ENCODE data around the gene DDX53.

DNA sequence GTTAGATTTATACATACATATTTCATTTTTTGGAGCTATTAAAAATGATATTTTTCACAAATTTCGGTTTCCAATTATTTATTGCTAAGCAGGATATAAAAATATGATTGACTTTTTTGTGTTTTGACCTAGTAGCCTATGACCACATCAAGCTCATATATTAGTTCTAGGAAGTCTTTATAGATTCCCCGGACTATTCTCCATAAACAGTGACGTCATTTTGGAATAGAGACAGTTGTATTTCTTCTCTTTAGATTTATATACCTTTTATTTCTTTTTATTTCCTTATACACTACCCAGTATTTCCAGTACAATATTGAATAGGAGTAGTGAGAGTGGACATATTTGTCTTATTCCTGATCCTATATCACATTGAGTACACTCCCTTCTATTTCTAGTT lies 31.8 kb downstream of the DDX53 start:
- TF ChIP-seq CTCF (IDR thresholded peaks at IDR 0.05), result no peak
- no peak for TF ChIP-seq EZH2phosphoT487 (IDR thresholded peaks at IDR 0.05)
- TF ChIP-seq EZH2 (IDR thresholded peaks at IDR 0.05), result no peak

Measured in neural progenitor cell (in vitro differentiated cells).